Stimulated activated CD4-positive, alpha-beta T cell treated with anti-CD3 and anti-CD28 coated beads, TNF-alpha, amount 100 ng/mL, for 48 hours (primary cell): ENCODE results near the gene TNKS1BP1.

Experiments used
- DNase-seq, 3 donors: peaks; one replicate each; pipeline ENCODE4 v3.0.0-alpha.2; 2020; ENCODE audit warnings: low read depth in 3 of 3

The TNKS1BP1 gene

DNA sequence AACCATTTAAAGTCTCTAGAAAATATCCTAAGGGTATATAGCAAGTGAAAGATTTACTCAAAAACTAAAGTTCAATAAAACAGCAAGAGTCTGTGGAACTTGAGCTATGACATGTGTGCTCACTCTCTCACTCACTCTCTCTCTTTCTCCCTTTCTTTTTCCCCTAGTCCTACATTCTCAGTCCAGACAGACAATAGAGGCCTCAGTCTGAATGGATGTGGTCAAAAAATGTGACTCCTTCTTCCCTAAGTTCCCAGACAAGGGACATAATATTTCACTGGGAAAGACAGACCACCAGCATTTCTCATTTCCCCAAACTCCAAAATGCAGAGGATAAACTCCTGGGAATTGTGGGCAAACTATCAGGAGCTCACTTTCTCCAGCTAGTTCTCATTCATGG lies 70.1 kb downstream of the TNKS1BP1 start:
- no peak for DNase-seq

- DNase-seq: no peak
Measured at GRCh38 chr11:57251491-57252104, 73.2 kb downstream of the TNKS1BP1 start.

DNA sequence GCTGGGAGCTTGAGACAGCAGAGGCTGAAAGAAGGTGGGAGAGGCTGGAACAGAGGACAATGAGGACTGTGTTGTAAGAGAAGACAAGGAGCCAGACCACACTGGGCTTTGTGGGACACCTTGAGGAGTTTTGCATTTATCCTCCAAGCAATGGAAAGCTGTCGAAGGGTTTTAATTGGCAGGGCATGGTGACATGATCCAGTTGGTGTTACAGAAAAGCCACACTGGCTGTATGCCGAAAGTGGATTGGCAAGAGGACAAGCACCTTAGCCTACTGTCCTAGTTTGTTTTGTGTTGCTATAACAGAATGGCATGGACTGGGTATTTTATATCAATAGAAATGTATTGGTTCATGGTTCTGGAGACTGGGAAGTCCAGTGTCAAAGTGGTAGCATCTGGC lies 73.7 kb downstream of the TNKS1BP1 start:
- no peak for DNase-seq
